Endothelial cell of umbilical vein (primary cell): ENCODE results near the gene RASSF3. TPM values are rescaled to one million over a fixed set of nuclear protein-coding genes. Genes with fewer than 3 reads are reported as not detected.

Experiments
- BruUV-seq: library from RNA; stranded (reverse); fragments of 400-500 nt; replicated peaks from 2 replicates; lab custom pipeline; 2021; lab: Mats Ljungman, UMichigan
- CTCF ChIA-PET: fragments of 300-600, 350-600 bp; sonication (Branson Sonifier 250); formaldehyde crosslinking; loops from one replicate; lab custom pipeline; 2021; ENCODE audit warnings: antibody characterized with exemption, inconsistent platforms; lab: Charles Lee
- POLR2A ChIA-PET: fragments of 300-600, 350-600 bp; sonication (Branson Sonifier 250); formaldehyde crosslinking; loops from one replicate; lab custom pipeline; 2021; ENCODE audit warnings: antibody characterized with exemption, inconsistent platforms; lab: Charles Lee
- DNase-seq: peaks from one replicate; pipeline ENCODE4 v3.0.0-alpha.2; 2011; ENCODE audit warnings: low read depth, low spot score
- FAIRE-seq: peaks from 2 replicates; lab custom pipeline; 2011; peaks lifted over from hg19 to GRCh38; lab: Jason Lieb, UNC
- H2AFZ ChIP-seq: 2 replicates; pipeline ENCODE4 v1.6.0; 2012; ENCODE audit warnings: low read depth, low read length, control low read depth, inconsistent platforms
- H3K27ac ChIP-seq: 2 replicates; pipeline ENCODE4 v1.5.1; 2011; ENCODE audit warnings: low read depth, mild to moderate bottlenecking, control low read depth, low read length, moderate library complexity; ENCODE audit not compliant: insufficient read depth
- H3K27me3 ChIP-seq, 2 experiments: 2 replicates each; pipeline versions ENCODE4 v1.6.0 to v1.6.1; 2011; ENCODE audit warnings: low read length in 2 of 2, mixed read lengths in 1 of 2; ENCODE audit not compliant: control insufficient read depth in 2 of 2, insufficient read depth in 2 of 2
- H3K36me3 ChIP-seq, 2 experiments: 2 replicates in 1 of 2; 3 replicates in 1 of 2; pipeline ENCODE4 v1.5.1; 2011; ENCODE audit warnings: low read length in 2 of 2, mild to moderate bottlenecking in 1 of 2, moderate library complexity in 1 of 2; ENCODE audit not compliant: control insufficient read depth in 2 of 2, insufficient read depth in 2 of 2; ENCODE audit errors: extremely low read depth in 1 of 2
- H3K4me1 ChIP-seq: 3 replicates; pipeline ENCODE4 v1.5.1; 2011; ENCODE audit warnings: mild to moderate bottlenecking, low read length; ENCODE audit not compliant: control insufficient read depth, insufficient read depth; ENCODE audit errors: extremely low read depth
- H3K4me2 ChIP-seq: 2 replicates; pipeline ENCODE4 v1.6.1; 2011; ENCODE audit warnings: low read length, control low read depth, mixed read lengths; ENCODE audit not compliant: insufficient read depth
- H3K4me3 ChIP-seq, 3 experiments: fragments of 200-600 bp in 1 of 3; sonication (generic), shearing (Covaris generic) in 1 of 3; replicated peaks in 1 of 3; 2 replicates each; pipeline ENCODE4 v1.5.1; 2011 to 2016; ENCODE audit warnings: control low read depth in 3 of 3, low read length in 3 of 3, mild to moderate bottlenecking in 2 of 3, inconsistent platforms in 1 of 3, low read depth in 1 of 3, moderate library complexity in 1 of 3; ENCODE audit not compliant: insufficient read depth in 1 of 3
- H3K79me2 ChIP-seq: 2 replicates; pipeline ENCODE4 v1.6.0; 2012; ENCODE audit warnings: low read length, inconsistent platforms; ENCODE audit not compliant: control insufficient read depth, insufficient read depth
- H3K9ac ChIP-seq: replicated peaks from 2 replicates; pipeline ENCODE3; 2011; ENCODE audit warnings: low read length, control low read depth; ENCODE audit not compliant: insufficient read depth; ENCODE audit errors: extremely low read depth
- H3K9me1 ChIP-seq: replicated peaks from 3 replicates; pipeline ENCODE4 v1.6.0; 2011; ENCODE audit warnings: mild to moderate bottlenecking, low read length; ENCODE audit not compliant: control insufficient read depth, insufficient read depth; ENCODE audit errors: extremely low read depth
- H3K9me3 ChIP-seq: replicated peaks from 2 replicates; pipeline ENCODE4 v1.5.1; 2012; ENCODE audit warnings: low read length, inconsistent platforms; ENCODE audit not compliant: control insufficient read depth, insufficient read depth
- H4K20me1 ChIP-seq: replicated peaks from 2 replicates; pipeline ENCODE3; 2011; ENCODE audit warnings: mild to moderate bottlenecking, low read length; ENCODE audit not compliant: control insufficient read depth, insufficient read depth; ENCODE audit errors: extremely low read depth
- FOS ChIP-seq: IDR thresholded peaks from 2 replicates; pipeline ENCODE4 v1.6.1; 2011; ENCODE audit warnings: mild to moderate bottlenecking, low read length, moderate library complexity, borderline replicate concordance; ENCODE audit not compliant: insufficient read depth
- GATA2 ChIP-seq: IDR thresholded peaks from 2 replicates; pipeline ENCODE4 v1.7.0; 2011; ENCODE audit warnings: low read depth, mild to moderate bottlenecking, moderate library complexity, mixed read lengths, low read length; ENCODE audit not compliant: insufficient read length, insufficient read depth
- JUN ChIP-seq: IDR thresholded peaks from 2 replicates; pipeline ENCODE4 v1.6.1; 2011; ENCODE audit warnings: borderline replicate concordance, low read depth; ENCODE audit not compliant: insufficient read length, insufficient read depth
- MYC ChIP-seq: IDR thresholded peaks from one replicate; pipeline ENCODE4 v1.6.1; 2011; ENCODE audit warnings: mild to moderate bottlenecking, low read depth, low read length
- dilution Hi-C: fragments of 300-500 bp; cut with MboI; formaldehyde crosslinking; loops from one replicate; pipeline ENCODE4 v1.15.0; 2019; ENCODE audit warnings: low sequenced_read_pairs; ENCODE audit not compliant: extremely low pct_ligation_motif_present
- intact Hi-C: fragments of 100-400 bp; cut with micrococcal nuclease; formaldehyde crosslinking; loops from one replicate; pipeline ENCODE4 v1.10.0; 2022
- polyA plus RNA-seq, 4 experiments: library from polyadenylated mRNA; depleted of rRNA in 3 of 4; stranded (reverse) in 3 of 4; unstranded in 1 of 4; fragments of >200 nt; gene quantifications; 2 replicates each; pipeline versions ENCODE4 v1.2.1 to v1.2.3, GENCODE V29; 2011 to 2012; ENCODE audit warnings: missing spikeins in 1 of 4
- total RNA-seq: library from RNA; stranded (reverse); gene quantifications from 2 replicates; pipeline ENCODE4 v1.2.3, GENCODE V29; 2021
- TF ChIP-seq, protein P1 (sequence below): IDR thresholded peaks from 2 replicates; pipeline ENCODE4 v1.6.1; 2011; ENCODE audit not compliant: insufficient read depth, insufficient read length
- TF ChIP-seq, protein P2 (sequence below), 2 donors: IDR thresholded peaks; 1 replicate in 1 of 2; 2 replicates in 1 of 2; pipeline ENCODE4 v1.5.1; 2011; ENCODE audit warnings: low read length in 2 of 2, mild to moderate bottlenecking in 2 of 2, moderate library complexity in 2 of 2, control low read depth in 1 of 2, inconsistent platforms in 1 of 2, low read depth in 1 of 2; ENCODE audit not compliant: insufficient read depth in 1 of 2; ENCODE audit errors: extremely low read depth in 1 of 2

Gene RASSF3
- total and polyA plus RNA-seq, 2 donors (not counting 3 experiments of a cell fraction or from before 2014, with no cell fraction given), result 20.2 to 60.8 TPM

DNA sequence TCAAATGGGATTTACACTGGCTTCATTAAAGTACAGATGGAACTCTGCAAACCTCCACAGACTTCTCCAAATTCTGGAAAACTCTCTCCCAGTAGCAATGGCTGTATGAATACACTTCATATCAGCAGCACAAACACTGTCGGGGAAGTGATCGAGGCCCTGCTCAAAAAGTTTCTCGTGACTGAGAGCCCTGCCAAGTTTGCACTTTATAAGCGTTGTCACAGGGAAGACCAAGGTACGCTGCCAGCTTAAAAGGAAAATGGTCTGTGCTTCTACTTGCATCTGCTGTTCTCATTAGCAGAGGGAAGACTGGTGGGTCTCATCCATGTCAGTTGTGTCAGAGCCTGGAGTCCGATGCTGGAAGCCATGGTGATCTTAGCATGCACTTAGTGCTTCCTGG is 77.9 kb downstream of the RASSF3 start:
- H3K4me1 ChIP-seq, result peaks cover 2% of the 10 kb centered on the region
- no peak overlapping the region for H3K27ac ChIP-seq
- POLR2A ChIA-PET, result no interaction called here
- no peaks in the 10 kb centered on the region for H3K9me1 ChIP-seq
- dilution Hi-C loops, result no loop called here
- no TSS peak for BruUV-seq
- intact Hi-C loops, result no loop called here
- CTCF ChIA-PET, result interaction anchor here (1.4 to 5.2 kb wide), 3 partner anchors 10 to 138 kb away, joined by 4 to 26 read pairs (median 7); no protein-coding TSS in a partner anchor
- no peaks in the 10 kb centered on the region for H3K27me3 ChIP-seq
- H3K36me3 ChIP-seq, result peaks cover 6% of the 10 kb centered on the region in 2 experiments
- DNase-seq (no peak), FAIRE-seq (no peak)
- H3K9ac ChIP-seq, result no peak overlapping the region
- TF ChIP-seq MYC (no peak), FOS (no peak), JUN (no peak), GATA2 (no peak)
- TF ChIP-seq, protein P1, sequence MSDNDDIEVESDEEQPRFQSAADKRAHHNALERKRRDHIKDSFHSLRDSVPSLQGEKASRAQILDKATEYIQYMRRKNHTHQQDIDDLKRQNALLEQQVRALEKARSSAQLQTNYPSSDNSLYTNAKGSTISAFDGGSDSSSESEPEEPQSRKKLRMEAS, result no peak
- TF ChIP-seq, protein P2, sequence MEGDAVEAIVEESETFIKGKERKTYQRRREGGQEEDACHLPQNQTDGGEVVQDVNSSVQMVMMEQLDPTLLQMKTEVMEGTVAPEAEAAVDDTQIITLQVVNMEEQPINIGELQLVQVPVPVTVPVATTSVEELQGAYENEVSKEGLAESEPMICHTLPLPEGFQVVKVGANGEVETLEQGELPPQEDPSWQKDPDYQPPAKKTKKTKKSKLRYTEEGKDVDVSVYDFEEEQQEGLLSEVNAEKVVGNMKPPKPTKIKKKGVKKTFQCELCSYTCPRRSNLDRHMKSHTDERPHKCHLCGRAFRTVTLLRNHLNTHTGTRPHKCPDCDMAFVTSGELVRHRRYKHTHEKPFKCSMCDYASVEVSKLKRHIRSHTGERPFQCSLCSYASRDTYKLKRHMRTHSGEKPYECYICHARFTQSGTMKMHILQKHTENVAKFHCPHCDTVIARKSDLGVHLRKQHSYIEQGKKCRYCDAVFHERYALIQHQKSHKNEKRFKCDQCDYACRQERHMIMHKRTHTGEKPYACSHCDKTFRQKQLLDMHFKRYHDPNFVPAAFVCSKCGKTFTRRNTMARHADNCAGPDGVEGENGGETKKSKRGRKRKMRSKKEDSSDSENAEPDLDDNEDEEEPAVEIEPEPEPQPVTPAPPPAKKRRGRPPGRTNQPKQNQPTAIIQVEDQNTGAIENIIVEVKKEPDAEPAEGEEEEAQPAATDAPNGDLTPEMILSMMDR (IDR thresholded peaks at IDR 0.05; ENCODE audit: extremely low read depth in 1 of 2, insufficient read depth in 1 of 2, low read depth in 1 of 2, low read length in 2 of 2), result no peak
- H4K20me1 ChIP-seq, result no peaks in the 10 kb centered on the region
- H3K9me3 ChIP-seq, result no peaks in the 10 kb centered on the region
- peaks cover 44% of the 10 kb centered on the region for H3K79me2 ChIP-seq
- H3K4me2 ChIP-seq, result no peak overlapping the region
- no peak overlapping the region for H3K4me3 ChIP-seq
- no peak overlapping the region for H2AFZ ChIP-seq
